ENCODE measurements around the gene TECPR1. TPM values are rescaled to one million over a fixed set of nuclear protein-coding genes. Genes with fewer than 3 reads are reported as not detected.

TECPR1 gene
- total and polyA plus RNA-seq, 2 donors (not counting 1 experiment from before 2014, with no cell fraction given), result 20.9 to 52.2 TPM

GRCh38 chr7:98267303-98267702 lies 15.3 kb upstream of the TECPR1 start:
- no peak overlapping the region for H3K27ac Mint-ChIP-seq
- no peaks in the 10 kb centered on the region for H4K20me1 ChIP-seq (ENCODE audit: control insufficient read depth, insufficient read depth, low read length, poor library complexity, severe bottlenecking)
- H3K4me3 Mint-ChIP-seq, result no peak overlapping the region
- H3K4me2 ChIP-seq (replicated peaks; ENCODE audit: low read depth, low read length, poor library complexity, severe bottlenecking), result no peak overlapping the region
- no peak for TF ChIP-seq CTCF (IDR thresholded peaks at IDR 0.05)
- TF ChIP-seq EZH2 (IDR thresholded peaks at IDR 0.05; ENCODE audit: borderline replicate concordance, insufficient read depth, low read depth, low read length, poor library complexity, severe bottlenecking), result no peak
- no peaks in the 10 kb centered on the region for H3K9me3 Mint-ChIP-seq (ENCODE audit: insufficient read depth)
- ChIA-PET CTCF (interaction anchor here (0.6 to 1.7 kb wide), 3 partner anchors 13 to 134 kb away, joined by 5 to 9 read pairs (median 7); partner anchors contain the start of gene BAIAP2L1), POLR2A (no interaction called here)
- no peak overlapping the region for H3K9ac ChIP-seq (ENCODE audit: low read length)
- no peaks in the 10 kb centered on the region for H3K79me2 ChIP-seq (ENCODE audit: control insufficient read depth, insufficient read depth, low read length)
- no peaks in the 10 kb centered on the region for H3K27me3 ChIP-seq (replicated peaks in 1 of 4; ENCODE audit: control extremely low read depth in 1 of 4, control insufficient read depth in 3 of 4, insufficient read depth in 4 of 4, low read length in 3 of 4)
- no peak overlapping the region for H2AFZ ChIP-seq (ENCODE audit: insufficient read depth, low read depth, low read length, poor library complexity, severe bottlenecking)
- no peaks in the 10 kb centered on the region for H3K4me1 Mint-ChIP-seq
- H3K4me3 ChIP-seq (ENCODE audit: control extremely low read depth in 1 of 5, extremely low read depth in 1 of 5, insufficient read depth in 1 of 5, low read depth in 2 of 5, low read length in 4 of 5), result no peak overlapping the region
- H3K9me3 ChIP-seq (ENCODE audit: control extremely low read depth in 1 of 3, control insufficient read depth in 2 of 3, insufficient read depth in 1 of 3, low read length in 2 of 3), result no peaks in the 10 kb centered on the region
- no peak for ATAC-seq (ENCODE audit: low read depth)
- 100% methylated on average over 3 of the region's 3 CpGs for WGBS (ENCODE audit: insufficient coverage)
- H3K27ac ChIP-seq (ENCODE audit: low read length in 2 of 2), result no peak overlapping the region
- no peaks in the 10 kb centered on the region for H3K36me3 ChIP-seq (replicated peaks in 1 of 2; ENCODE audit: control extremely low read depth in 1 of 2, control insufficient read depth in 1 of 2, extremely low read depth in 1 of 2, insufficient read depth in 2 of 2, low read length in 1 of 2)
- intact Hi-C loops (cut with micrococcal nuclease), result no loop called here
- H3K4me1 ChIP-seq (ENCODE audit: control insufficient read depth in 2 of 2, insufficient read depth in 2 of 2, low read length in 2 of 2), result no peaks in the 10 kb centered on the region
- H3K27me3 Mint-ChIP-seq, result no peaks in the 10 kb centered on the region
- DNase-seq, result no peak

DNA sequence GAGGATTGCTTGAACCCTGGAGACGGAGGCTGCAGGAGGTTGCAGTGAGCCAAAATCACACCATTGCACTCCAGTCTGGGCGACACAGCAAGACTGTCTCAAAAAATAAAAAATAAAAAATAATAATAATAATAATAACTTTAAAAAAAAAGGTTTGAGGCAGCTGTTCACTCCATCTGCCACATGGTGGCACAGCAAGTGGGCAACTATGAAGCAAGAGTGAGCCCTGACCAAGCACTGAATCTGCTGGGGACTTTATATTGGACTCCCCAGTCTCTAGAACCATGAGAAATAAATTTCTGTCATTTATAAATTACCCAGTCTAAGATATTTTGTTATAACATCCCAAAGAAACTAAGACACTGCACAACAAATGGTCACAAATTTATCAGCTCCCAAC lies 14.8 kb upstream of the TECPR1 start:
- intact Hi-C loops (cut with micrococcal nuclease), result no loop called here
- H3K27ac Mint-ChIP-seq, result no peak overlapping the region

More for the DNA sequence above, 14.8 kb upstream of the TECPR1 start:
- Histone ChIP-seq H3K9ac (ENCODE audit: low read length) (no peak overlapping the region), H3K27ac (ENCODE audit: low read length in 2 of 2) (no peak overlapping the region), H2AFZ (ENCODE audit: insufficient read depth, low read depth, low read length, poor library complexity, severe bottlenecking) (no peak overlapping the region), H3K27me3 (replicated peaks in 1 of 4; ENCODE audit: control extremely low read depth in 1 of 4, control insufficient read depth in 3 of 4, insufficient read depth in 4 of 4, low read length in 3 of 4) (no peaks in the 10 kb centered on the region), H3K4me2 (replicated peaks; ENCODE audit: low read depth, low read length, poor library complexity, severe bottlenecking) (no peak overlapping the region), H4K20me1 (ENCODE audit: control insufficient read depth, insufficient read depth, low read length, poor library complexity, severe bottlenecking) (no peaks in the 10 kb centered on the region), H3K9me3 (ENCODE audit: control extremely low read depth in 1 of 3, control insufficient read depth in 2 of 3, insufficient read depth in 1 of 3, low read length in 2 of 3) (peaks cover 0 to under 1% (median 0%) of the 10 kb centered on the region in 3 donors), H3K36me3 (replicated peaks in 1 of 2; ENCODE audit: control extremely low read depth in 1 of 2, control insufficient read depth in 1 of 2, extremely low read depth in 1 of 2, insufficient read depth in 2 of 2, low read length in 1 of 2) (no peaks in the 10 kb centered on the region), H3K4me3 (ENCODE audit: control extremely low read depth in 1 of 5, extremely low read depth in 1 of 5, insufficient read depth in 1 of 5, low read depth in 2 of 5, low read length in 4 of 5) (no peak overlapping the region), H3K79me2 (ENCODE audit: control insufficient read depth, insufficient read depth, low read length) (no peaks in the 10 kb centered on the region), H3K4me1 (ENCODE audit: control insufficient read depth in 2 of 2, insufficient read depth in 2 of 2, low read length in 2 of 2) (no peaks in the 10 kb centered on the region)
- ATAC-seq (ENCODE audit: low read depth) (peak; percentile 41), DNase-seq (no peak)
- TF ChIP-seq CTCF (IDR thresholded peaks at IDR 0.05), result peak; percentile 37
- TF ChIP-seq EZH2 (IDR thresholded peaks at IDR 0.05; ENCODE audit: borderline replicate concordance, insufficient read depth, low read depth, low read length, poor library complexity, severe bottlenecking), result no peak
- no peaks in the 10 kb centered on the region for H3K27me3 Mint-ChIP-seq
- no peak overlapping the region for H3K4me3 Mint-ChIP-seq
- ChIA-PET POLR2A (no interaction called here), CTCF (interaction anchor here (0.5 to 1.7 kb wide), 4 partner anchors 14 to 144 kb away, joined by 3 to 9 read pairs (median 6); partner anchors contain the start of gene BAIAP2L1)
- WGBS (ENCODE audit: insufficient coverage), result 29% methylated on average over 1 of the region's 2 CpGs
- no peaks in the 10 kb centered on the region for H3K4me1 Mint-ChIP-seq
- H3K9me3 Mint-ChIP-seq (ENCODE audit: insufficient read depth), result no peaks in the 10 kb centered on the region

Measured in B cell (primary cell).